Measurements from ENCODE around the gene CEP170B. TPM values are rescaled to one million over a fixed set of nuclear protein-coding genes. Genes with fewer than 3 reads are reported as not detected.

Gene CEP170B
- total and polyA plus RNA-seq, 2 of the 8 experiments (the other 6 are each of a cell fraction or from before 2014, with no cell fraction given): 9.1 to 33.8 TPM

DNA sequence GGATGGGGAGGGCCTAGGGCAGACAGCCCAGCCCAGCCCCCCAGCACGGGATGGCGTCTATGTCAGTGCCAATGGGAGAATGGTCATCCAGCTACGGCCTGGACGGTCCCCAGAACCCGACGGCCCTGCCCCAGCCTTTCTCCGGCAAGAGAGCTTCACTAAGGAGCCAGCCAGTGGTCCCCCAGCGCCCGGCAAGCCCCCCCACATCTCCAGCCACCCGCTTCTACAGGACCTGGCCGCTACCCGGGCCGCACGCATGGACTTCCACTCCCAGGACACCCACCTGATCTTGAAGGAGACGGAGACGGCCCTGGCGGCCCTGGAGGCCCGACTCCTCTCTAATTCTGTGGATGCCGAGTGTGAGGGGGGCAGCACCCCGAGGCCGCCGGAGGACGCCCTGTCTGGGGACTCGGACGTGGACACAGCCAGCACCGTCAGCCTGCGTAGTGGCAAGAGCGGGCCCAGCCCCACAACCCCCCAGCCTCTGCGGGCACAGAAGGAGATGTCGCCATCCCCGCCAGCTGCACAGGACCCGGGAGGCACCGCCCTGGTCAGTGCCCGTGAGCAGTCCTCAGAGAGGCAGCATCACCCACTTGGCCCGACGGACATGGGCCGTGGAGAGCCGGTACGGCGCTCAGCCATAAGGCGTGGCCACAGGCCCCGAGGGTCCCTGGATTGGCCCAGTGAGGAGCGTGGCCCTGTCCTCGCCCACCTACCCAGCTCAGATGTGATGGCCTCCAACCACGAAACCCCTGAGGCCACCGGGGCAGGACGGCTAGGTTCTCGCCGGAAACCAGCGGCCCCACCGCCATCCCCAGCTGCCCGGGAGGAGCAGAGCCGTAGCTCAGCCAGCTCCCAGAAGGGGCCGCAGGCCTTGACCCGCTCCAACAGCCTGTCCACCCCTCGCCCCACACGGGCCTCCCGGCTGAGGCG lies 21.9 kb downstream of the CEP170B start (continued):
- no peak for TF ChIP-seq ATF3 (IDR thresholded peaks at IDR 0.05; ENCODE audit: insufficient read depth, low read depth, low read length)

Data from H1 (cell line).